ENCODE measurements around the gene FBXW11. TPM values are rescaled to one million over a fixed set of nuclear protein-coding genes. Genes with fewer than 3 reads are reported as not detected.

The FBXW11 gene
- total and polyA plus RNA-seq, 3 donors from 2014 or later, result 46.3 to 61.8 (median 60.6) TPM

DNA sequence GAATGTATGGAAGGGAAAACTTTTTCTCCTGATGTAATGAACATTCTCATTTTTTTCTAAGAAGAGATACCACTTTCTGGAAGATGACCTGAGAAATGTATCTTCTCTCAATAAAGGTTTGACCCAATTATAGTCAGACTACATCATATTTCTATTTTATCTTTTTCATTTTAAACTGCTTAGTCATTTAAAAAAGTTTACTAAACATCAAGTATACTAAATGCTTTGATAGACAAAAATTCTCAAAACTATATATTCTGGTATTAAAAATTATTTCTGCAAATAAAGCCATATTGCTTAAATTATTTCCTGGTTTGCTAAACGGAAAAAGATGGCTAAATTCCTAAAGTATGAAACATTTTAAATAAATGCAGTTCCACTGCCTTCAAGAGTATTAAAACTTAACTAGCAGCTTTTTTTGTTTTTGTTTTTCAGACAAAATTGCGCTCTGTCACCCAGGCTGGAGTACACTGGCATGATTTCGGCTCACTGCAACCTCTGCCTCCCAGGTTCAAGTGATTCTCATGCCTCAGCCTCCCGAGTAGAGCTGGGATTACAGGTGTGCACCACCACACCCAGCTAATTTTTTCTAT, 37.1 kb downstream of the FBXW11 start:
- H3K27ac ChIP-seq, result no peak overlapping the region
- no peaks in the 10 kb centered on the region for H3K27me3 ChIP-seq
- no peaks in the 10 kb centered on the region for H3K9me3 ChIP-seq
- 91 to 92% methylated on average over 4 of the region's 4 CpGs for WGBS, 2 donors
- H3K4me1 ChIP-seq, result peaks cover 11% of the 10 kb centered on the region
- DNase-seq, result no peak
- intact Hi-C loops (cut with DNase I; ENCODE audit: low total_unique reads), result no loop called here
- H3K36me3 ChIP-seq (ENCODE audit: low read depth, missing control alignments), result no peaks in the 10 kb centered on the region
- no peak overlapping the region for H3K4me3 ChIP-seq
- TF ChIP-seq POLR2A (IDR thresholded peaks at IDR 0.05) (no peak), CTCF (IDR thresholded peaks at IDR 0.05) (no peak)

DNA sequence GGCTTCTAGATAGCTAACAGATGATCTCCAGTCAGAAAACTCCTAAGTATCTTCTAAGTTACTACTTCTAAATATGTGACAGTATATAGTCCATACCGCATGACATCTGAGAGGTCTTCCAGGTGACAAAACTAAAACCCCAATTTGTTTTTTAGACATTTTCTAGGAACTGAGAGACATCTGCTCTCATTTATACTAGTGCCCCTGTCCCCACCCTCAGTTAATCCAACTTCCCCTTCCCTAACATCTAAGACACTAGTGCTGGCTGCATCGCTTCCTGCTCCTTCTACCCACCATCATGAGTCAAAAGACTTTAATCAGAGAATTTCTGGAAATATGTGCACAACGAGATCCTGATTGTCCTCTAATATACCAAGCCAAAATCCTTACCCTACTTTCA, 37.9 kb downstream of the FBXW11 start:
- Histone ChIP-seq H3K4me1 (peaks cover 12% of the 10 kb centered on the region), H3K9me3 (no peaks in the 10 kb centered on the region), H3K4me3 (no peak overlapping the region), H3K36me3 (ENCODE audit: low read depth, missing control alignments) (no peaks in the 10 kb centered on the region), H3K27me3 (no peaks in the 10 kb centered on the region), H3K27ac (no peak overlapping the region)
- WGBS, 2 donors, result 72 to 75% methylated on average over 3 of the region's 3 CpGs
- intact Hi-C loops (cut with DNase I; ENCODE audit: low total_unique reads), result no loop called here
- no peak for DNase-seq
- TF ChIP-seq POLR2A (IDR thresholded peaks at IDR 0.05) (no peak), CTCF (IDR thresholded peaks at IDR 0.05) (no peak)

DNA sequence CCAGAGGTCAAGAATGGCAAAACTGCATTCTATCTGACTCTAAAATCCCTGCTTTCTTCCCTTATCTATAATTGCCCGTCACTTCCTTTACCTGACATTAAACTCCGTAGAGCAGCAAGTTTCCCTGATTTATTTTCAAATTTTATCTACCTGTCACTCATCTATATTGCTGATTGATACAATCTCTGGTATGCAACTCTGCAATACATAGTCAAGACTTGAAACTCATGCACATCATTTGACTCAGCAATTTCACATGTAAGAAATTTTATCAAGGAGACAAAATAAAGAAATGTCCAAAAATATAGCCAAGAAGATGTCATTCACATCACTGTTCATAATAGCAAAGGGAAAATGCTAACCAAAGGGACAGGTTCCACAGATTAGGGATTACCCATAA, 39.5 kb downstream of the FBXW11 start:
- peaks cover 15% of the 10 kb centered on the region for H3K4me1 ChIP-seq
- H3K4me3 ChIP-seq, result no peak overlapping the region
- WGBS, 2 donors, result 57 to 61% methylated on average over 2 of the region's 2 CpGs
- H3K36me3 ChIP-seq (ENCODE audit: low read depth, missing control alignments), result no peaks in the 10 kb centered on the region
- intact Hi-C loops (cut with DNase I; ENCODE audit: low total_unique reads), result no loop called here
- H3K27me3 ChIP-seq, result no peaks in the 10 kb centered on the region
- H3K9me3 ChIP-seq, result no peaks in the 10 kb centered on the region
- DNase-seq, result no peak
- no peak overlapping the region for H3K27ac ChIP-seq
- TF ChIP-seq CTCF (IDR thresholded peaks at IDR 0.05) (no peak), POLR2A (IDR thresholded peaks at IDR 0.05) (no peak)

DNA sequence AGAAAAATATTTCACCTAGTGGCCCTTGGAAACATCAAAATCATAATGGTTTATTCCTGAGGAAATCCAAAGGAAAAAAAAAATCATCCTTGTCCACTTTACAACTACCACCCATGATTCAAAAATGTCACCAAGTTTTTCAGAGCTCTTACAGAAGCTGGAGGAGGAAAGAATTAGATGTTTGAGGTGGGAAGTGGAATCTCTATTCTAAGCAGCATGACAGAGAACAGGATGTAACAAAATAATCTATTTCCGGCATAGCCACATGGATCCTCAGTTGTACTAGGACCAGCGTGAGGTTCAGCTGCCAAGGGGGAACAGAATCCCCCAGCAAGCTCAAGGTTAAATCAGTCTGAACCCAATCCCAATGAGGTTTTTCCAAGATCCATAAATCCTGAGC, 40.2 kb downstream of the FBXW11 start:
- Histone ChIP-seq H3K27me3 (no peaks in the 10 kb centered on the region), H3K4me1 (peaks cover 15% of the 10 kb centered on the region), H3K4me3 (no peak overlapping the region), H3K36me3 (ENCODE audit: low read depth, missing control alignments) (no peaks in the 10 kb centered on the region), H3K27ac (no peak overlapping the region), H3K9me3 (no peaks in the 10 kb centered on the region)
- WGBS, 2 donors, result 13 to 47% methylated on average over 2 of the region's 2 CpGs
- no peak for DNase-seq
- intact Hi-C loops (cut with DNase I; ENCODE audit: low total_unique reads), result no loop called here
- no peak for TF ChIP-seq CTCF (IDR thresholded peaks at IDR 0.05)
- TF ChIP-seq POLR2A (IDR thresholded peaks at IDR 0.05), result no peak

DNA sequence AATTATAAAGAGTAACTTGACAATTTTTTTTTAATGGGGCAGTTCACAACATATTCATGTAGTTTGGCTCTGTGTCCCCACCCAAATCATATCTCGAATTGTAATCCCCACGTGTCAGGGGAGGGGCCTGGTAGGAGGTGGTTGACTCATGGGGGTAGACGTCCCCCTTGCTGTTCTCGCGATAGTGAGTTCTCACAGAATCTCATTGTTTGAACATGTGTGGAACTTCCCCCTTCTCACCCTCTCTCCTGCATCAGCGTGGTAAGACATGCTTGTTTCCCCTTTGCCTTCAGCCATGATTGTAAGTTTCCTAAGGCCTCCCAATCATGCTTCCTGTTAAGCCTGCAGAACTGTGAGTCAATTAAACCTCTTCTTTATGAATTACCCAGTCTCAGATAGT, 40.7 kb downstream of the FBXW11 start:
- Histone ChIP-seq H3K4me1 (peaks cover 15% of the 10 kb centered on the region), H3K27ac (no peak overlapping the region), H3K27me3 (no peaks in the 10 kb centered on the region), H3K36me3 (ENCODE audit: low read depth, missing control alignments) (no peaks in the 10 kb centered on the region), H3K9me3 (no peaks in the 10 kb centered on the region), H3K4me3 (no peak overlapping the region)
- intact Hi-C loops (cut with DNase I; ENCODE audit: low total_unique reads), result no loop called here
- DNase-seq, result no peak
- TF ChIP-seq CTCF (IDR thresholded peaks at IDR 0.05) (no peak), POLR2A (IDR thresholded peaks at IDR 0.05) (no peak)
- 80 to 86% methylated on average over 6 of the region's 6 CpGs for WGBS, 2 donors
